Measurements from ENCODE around the gene BLVRB.

DNA sequence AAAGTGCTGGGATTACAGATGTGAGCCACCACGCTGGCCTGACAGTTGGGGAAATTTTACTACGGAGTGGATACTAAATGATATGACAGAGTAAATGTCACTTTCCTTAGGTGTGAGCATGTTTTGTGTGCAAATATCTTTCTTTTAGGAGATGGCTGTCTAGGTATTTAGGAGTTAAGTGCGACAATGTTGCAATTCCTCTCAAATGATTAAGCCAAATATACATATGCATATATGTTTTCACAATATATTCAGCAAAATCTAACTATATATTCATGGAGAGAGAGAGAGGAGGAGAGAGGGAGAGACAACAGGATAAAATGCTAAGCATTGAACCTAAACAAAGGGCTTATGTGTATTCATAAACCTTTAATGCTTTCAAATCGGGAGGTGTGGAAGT is 16.0 kb downstream of the BLVRB start:
- TF ChIP-seq, protein P1, sequence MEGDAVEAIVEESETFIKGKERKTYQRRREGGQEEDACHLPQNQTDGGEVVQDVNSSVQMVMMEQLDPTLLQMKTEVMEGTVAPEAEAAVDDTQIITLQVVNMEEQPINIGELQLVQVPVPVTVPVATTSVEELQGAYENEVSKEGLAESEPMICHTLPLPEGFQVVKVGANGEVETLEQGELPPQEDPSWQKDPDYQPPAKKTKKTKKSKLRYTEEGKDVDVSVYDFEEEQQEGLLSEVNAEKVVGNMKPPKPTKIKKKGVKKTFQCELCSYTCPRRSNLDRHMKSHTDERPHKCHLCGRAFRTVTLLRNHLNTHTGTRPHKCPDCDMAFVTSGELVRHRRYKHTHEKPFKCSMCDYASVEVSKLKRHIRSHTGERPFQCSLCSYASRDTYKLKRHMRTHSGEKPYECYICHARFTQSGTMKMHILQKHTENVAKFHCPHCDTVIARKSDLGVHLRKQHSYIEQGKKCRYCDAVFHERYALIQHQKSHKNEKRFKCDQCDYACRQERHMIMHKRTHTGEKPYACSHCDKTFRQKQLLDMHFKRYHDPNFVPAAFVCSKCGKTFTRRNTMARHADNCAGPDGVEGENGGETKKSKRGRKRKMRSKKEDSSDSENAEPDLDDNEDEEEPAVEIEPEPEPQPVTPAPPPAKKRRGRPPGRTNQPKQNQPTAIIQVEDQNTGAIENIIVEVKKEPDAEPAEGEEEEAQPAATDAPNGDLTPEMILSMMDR (IDR thresholded peaks at IDR 0.05; ENCODE audit: low read depth, low read length): no peak
- TF ChIP-seq EZH2phosphoT487 (IDR thresholded peaks at IDR 0.05; ENCODE audit: low read depth): no peak
